K562 treated with DMSO at 1 percent for 4 hours (cell line): ENCODE measurements around the gene KRTAP19-8. TPM values are rescaled to one million over a fixed set of nuclear protein-coding genes. Genes with fewer than 3 reads are reported as not detected.

Experiments used
- total RNA-seq: library from RNA; unstranded; fragments of 300-600 nt; gene quantifications from 2 replicates; pipeline ENCODE4 v1.2.3, GENCODE V29; 2022; ENCODE audit not compliant: insufficient read depth

Gene KRTAP19-8, protein sequence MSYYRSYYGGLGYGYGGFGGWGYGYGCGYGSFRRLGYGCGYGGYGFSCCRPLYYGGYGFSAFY
- total RNA-seq, result not detected in 2 replicates

GRCh38 chr21:31038376-31038775 is at the start of gene KRTAP19-8:
KRTAP19-8 (minus strand) TSS chr21:31038476; CDS start chr21:31038443, 33 bp downstream.

Other genes with a start within 250 kb of the KRTAP19-8 start
- not detected in 2 replicates for gene KRTAP8-1, start 225.2 kb downstream of the KRTAP19-8 start, total RNA-seq
- gene KRTAP7-1, start 208.7 kb downstream of the KRTAP19-8 start, total RNA-seq, result not detected in 2 replicates
- not detected in 2 replicates for gene KRTAP11-1, start 156.9 kb downstream of the KRTAP19-8 start, total RNA-seq